Activated naive CD4-positive, alpha-beta T cell treated with anti-CD3 and anti-CD28 coated beads, Interleukin-2, amount 50 U/mL, for 24 hours (primary cell): ENCODE measurements around the gene TLCD5.

Experiments
- H3K27ac Mint-ChIP-seq: one replicate; pipeline ENCODE4 v1.8.0; 2021; ENCODE audit warnings: mild to moderate bottlenecking, mixed read lengths
- H3K27me3 Mint-ChIP-seq: one replicate; pipeline ENCODE4 v1.8.0; 2021; ENCODE audit warnings: mixed read lengths
- H3K36me3 Mint-ChIP-seq: one replicate; pipeline ENCODE4 v1.8.0; 2021; ENCODE audit warnings: mixed read lengths
- H3K4me1 Mint-ChIP-seq: one replicate; pipeline ENCODE4 v1.8.0; 2021; ENCODE audit warnings: mixed read lengths
- H3K4me3 Mint-ChIP-seq: one replicate; pipeline ENCODE4 v1.8.0; 2021; ENCODE audit warnings: mild to moderate bottlenecking, mixed read lengths
- H3K9me3 Mint-ChIP-seq: one replicate; pipeline ENCODE4 v1.8.0; 2021; ENCODE audit warnings: mixed read lengths

Gene TLCD5

GRCh38 chr11:120302001-120302805 lies 22.9 kb upstream of the TLCD5 start:
- Mint-ChIP-seq H3K4me3 (no peak overlapping the region), H3K27me3 (peaks cover 4% of the 10 kb centered on the region), H3K36me3 (no peaks in the 10 kb centered on the region), H3K27ac (no peak overlapping the region), H3K4me1 (no peaks in the 10 kb centered on the region), H3K9me3 (no peaks in the 10 kb centered on the region)

- H3K4me1 Mint-ChIP-seq: no peaks in the 10 kb centered on the region
- H3K27me3 Mint-ChIP-seq: peaks cover 4% of the 10 kb centered on the region
- no peak overlapping the region for H3K4me3 Mint-ChIP-seq
These were observed 22.0 kb upstream of the TLCD5 start for GRCh38 chr11:120303004-120303637.

GRCh38 chr11:120304526-120304925 lies 20.6 kb upstream of the TLCD5 start:
- Mint-ChIP-seq H3K27ac (no peak overlapping the region), H3K9me3 (no peaks in the 10 kb centered on the region), H3K27me3 (peaks cover 4% of the 10 kb centered on the region), H3K4me3 (no peak overlapping the region), H3K36me3 (no peaks in the 10 kb centered on the region), H3K4me1 (no peaks in the 10 kb centered on the region)

More at GRCh38 chr11:120303004-120303637, 22.0 kb upstream of the TLCD5 start:
- Mint-ChIP-seq H3K36me3 (no peaks in the 10 kb centered on the region), H3K27ac (no peak overlapping the region), H3K9me3 (no peaks in the 10 kb centered on the region)

GRCh38 chr11:120305286-120305685 lies 19.8 kb upstream of the TLCD5 start:
- peaks cover 3% of the 10 kb centered on the region for H3K27me3 Mint-ChIP-seq

GRCh38 chr11:120306519-120307242 lies 18.4 kb upstream of the TLCD5 start:
- Mint-ChIP-seq H3K27me3 (peaks cover 3% of the 10 kb centered on the region), H3K9me3 (no peaks in the 10 kb centered on the region), H3K27ac (no peak overlapping the region), H3K4me3 (no peak overlapping the region), H3K4me1 (no peaks in the 10 kb centered on the region), H3K36me3 (no peaks in the 10 kb centered on the region)

More at GRCh38 chr11:120305286-120305685, 19.8 kb upstream of the TLCD5 start:
- Mint-ChIP-seq H3K4me3 (no peak overlapping the region), H3K27ac (no peak overlapping the region), H3K9me3 (no peaks in the 10 kb centered on the region), H3K36me3 (no peaks in the 10 kb centered on the region), H3K4me1 (no peaks in the 10 kb centered on the region)

- Mint-ChIP-seq H3K27ac (no peak overlapping the region), H3K36me3 (no peaks in the 10 kb centered on the region), H3K4me1 (no peaks in the 10 kb centered on the region), H3K9me3 (no peaks in the 10 kb centered on the region), H3K4me3 (no peak overlapping the region), H3K27me3 (peaks cover 3% of the 10 kb centered on the region)
These were observed 17.6 kb upstream of the TLCD5 start for GRCh38 chr11:120307476-120307875.

- H3K9me3 Mint-ChIP-seq: no peaks in the 10 kb centered on the region
- peak overlapping the region; percentile 61 for H3K27ac Mint-ChIP-seq
These were observed 17.0 kb upstream of the TLCD5 start for GRCh38 chr11:120308081-120308480.

GRCh38 chr11:120310870-120311269 lies 14.2 kb upstream of the TLCD5 start:
- Mint-ChIP-seq H3K27me3 (no peaks in the 10 kb centered on the region), H3K9me3 (no peaks in the 10 kb centered on the region), H3K4me1 (no peaks in the 10 kb centered on the region), H3K27ac (no peak overlapping the region), H3K36me3 (no peaks in the 10 kb centered on the region), H3K4me3 (no peak overlapping the region)

More at GRCh38 chr11:120308081-120308480, 17.0 kb upstream of the TLCD5 start:
- no peaks in the 10 kb centered on the region for H3K36me3 Mint-ChIP-seq
- peaks cover 3% of the 10 kb centered on the region for H3K27me3 Mint-ChIP-seq
- H3K4me1 Mint-ChIP-seq: no peaks in the 10 kb centered on the region
- H3K4me3 Mint-ChIP-seq: no peak overlapping the region

GRCh38 chr11:120314861-120315260 lies 10.2 kb upstream of the TLCD5 start:
- Mint-ChIP-seq H3K27ac (no peak overlapping the region), H3K9me3 (no peaks in the 10 kb centered on the region), H3K27me3 (peaks cover 3% of the 10 kb centered on the region), H3K4me3 (no peak overlapping the region), H3K4me1 (no peaks in the 10 kb centered on the region), H3K36me3 (no peaks in the 10 kb centered on the region)

- no peak overlapping the region for H3K4me3 Mint-ChIP-seq
- H3K27me3 Mint-ChIP-seq: peaks cover 6% of the 10 kb centered on the region
- no peaks in the 10 kb centered on the region for H3K36me3 Mint-ChIP-seq
- H3K9me3 Mint-ChIP-seq: no peaks in the 10 kb centered on the region
- H3K4me1 Mint-ChIP-seq: no peaks in the 10 kb centered on the region
- no peak overlapping the region for H3K27ac Mint-ChIP-seq
These were observed 8.0 kb upstream of the TLCD5 start for GRCh38 chr11:120316880-120317688.

- Mint-ChIP-seq H3K36me3 (no peaks in the 10 kb centered on the region), H3K27ac (no peak overlapping the region), H3K9me3 (no peaks in the 10 kb centered on the region), H3K4me3 (no peak overlapping the region), H3K4me1 (no peaks in the 10 kb centered on the region), H3K27me3 (peaks cover 9% of the 10 kb centered on the region)
These were observed 7.2 kb upstream of the TLCD5 start for GRCh38 chr11:120317689-120318480.

- Mint-ChIP-seq H3K9me3 (no peaks in the 10 kb centered on the region), H3K4me1 (no peaks in the 10 kb centered on the region), H3K27ac (no peak overlapping the region), H3K27me3 (peaks cover 16% of the 10 kb centered on the region), H3K4me3 (no peak overlapping the region), H3K36me3 (no peaks in the 10 kb centered on the region)
These were observed 6.2 kb upstream of the TLCD5 start for GRCh38 chr11:120318906-120319305.

- Mint-ChIP-seq H3K36me3 (no peaks in the 10 kb centered on the region), H3K9me3 (no peaks in the 10 kb centered on the region), H3K4me1 (peaks cover 26% of the 10 kb centered on the region), H3K27me3 (peaks cover 55% of the 10 kb centered on the region), H3K27ac (no peak overlapping the region), H3K4me3 (peak overlapping the region; percentile 76)
These were observed 1.1 kb downstream of the TLCD5 start for GRCh38 chr11:120326228-120326627.

GRCh38 chr11:120326845-120327281 lies 1.8 kb downstream of the TLCD5 start:
- Mint-ChIP-seq H3K4me1 (peaks cover 26% of the 10 kb centered on the region), H3K4me3 (peak overlapping the region; percentile 76), H3K9me3 (no peaks in the 10 kb centered on the region), H3K27ac (no peak overlapping the region), H3K36me3 (no peaks in the 10 kb centered on the region), H3K27me3 (peaks cover 58% of the 10 kb centered on the region)
